Measurements from ENCODE around the gene ARRDC1. TPM values are rescaled to one million over a fixed set of nuclear protein-coding genes. Genes with fewer than 3 reads are reported as not detected.

Gene ARRDC1
- total and polyA plus RNA-seq, 8 donors, result 31.8 to 185 (median 131) TPM

- intact Hi-C loops (cut with DNase I; ENCODE audit: low total_unique reads), result no loop called here
- Histone ChIP-seq H3K4me3 (no peak overlapping the region), H3K9me3 (no peaks in the 10 kb centered on the region), H3K27me3 (no peaks in the 10 kb centered on the region), H3K27ac (no peak overlapping the region), H3K36me3 (peaks cover 35 to 67% (median 61%) of the 10 kb centered on the region in 4 donors), H3K4me1 (peaks cover 13 to 39% (median 24%) of the 10 kb centered on the region in 4 donors)
- TF ChIP-seq CTCF (IDR thresholded peaks at IDR 0.05) (peak in 2 of 7 experiments; percentile 19 to 25), POLR2AphosphoS5 (IDR thresholded peaks at IDR 0.05) (no peak)
- whole genome bisulfite sequencing, 5 donors, result 74 to 81% (median 76%) methylated on average over 11 to 20 of the region's 20 CpGs
- peak in 1 of 2 donors; percentile 55 for DNase-seq
These were observed 23.1 kb upstream of the ARRDC1 start for GRCh38 chr9:137582286-137582860.

- no peaks in the 10 kb centered on the region for H3K9me3 ChIP-seq
- H3K4me3 ChIP-seq, result no peak overlapping the region
- H3K27me3 ChIP-seq, result no peaks in the 10 kb centered on the region
- intact Hi-C loops (cut with DNase I; ENCODE audit: low total_unique reads), result no loop called here
- peaks cover 5 to 33% (median 18%) of the 10 kb centered on the region in 4 donors for H3K4me1 ChIP-seq
- DNase-seq, result no peak
- peaks cover 43 to 77% (median 71%) of the 10 kb centered on the region in 4 donors for H3K36me3 ChIP-seq
- H3K27ac ChIP-seq, result no peak overlapping the region
- TF ChIP-seq POLR2A (IDR thresholded peaks at IDR 0.05) (no peak), CTCF (IDR thresholded peaks at IDR 0.05) (no peak), EP300 (IDR thresholded peaks at IDR 0.05) (no peak), POLR2AphosphoS5 (IDR thresholded peaks at IDR 0.05) (no peak)
- 85 to 89% (median 87%) methylated on average over 14 of the region's 14 CpGs for WGBS, 5 donors
These were observed 22.1 kb upstream of the ARRDC1 start for GRCh38 chr9:137583347-137583746.

GRCh38 chr9:137583957-137584356 lies 21.5 kb upstream of the ARRDC1 start:
- Histone ChIP-seq H3K36me3 (peaks cover 44 to 78% (median 73%) of the 10 kb centered on the region in 4 donors), H3K27ac (no peak overlapping the region), H3K27me3 (no peaks in the 10 kb centered on the region), H3K9me3 (no peaks in the 10 kb centered on the region), H3K4me1 (peaks cover 8 to 39% (median 23%) of the 10 kb centered on the region in 4 donors), H3K4me3 (no peak overlapping the region)
- intact Hi-C loops (cut with DNase I; ENCODE audit: low total_unique reads), result no loop called here
- WGBS, 5 donors, result 85 to 95% (median 88%) methylated on average over 4 to 8 of the region's 8 CpGs
- TF ChIP-seq POLR2A (IDR thresholded peaks at IDR 0.05), result no peak
- no peak for TF ChIP-seq EP300 (IDR thresholded peaks at IDR 0.05)
- TF ChIP-seq CTCF (IDR thresholded peaks at IDR 0.05), result no peak
- TF ChIP-seq POLR2AphosphoS5 (IDR thresholded peaks at IDR 0.05), result no peak
- DNase-seq, result no peak

GRCh38 chr9:137586854-137587253 lies 18.6 kb upstream of the ARRDC1 start:
- peaks cover 20 to 32% (median 29%) of the 10 kb centered on the region in 4 donors for H3K4me1 ChIP-seq
- DNase-seq, result no peak
- H3K27me3 ChIP-seq, result no peaks in the 10 kb centered on the region
- peaks cover 38 to 67% (median 63%) of the 10 kb centered on the region in 4 donors for H3K36me3 ChIP-seq
- WGBS, 5 donors, result 91 to 97% (median 94%) methylated on average over 14 of the region's 14 CpGs
- no peaks in the 10 kb centered on the region for H3K9me3 ChIP-seq
- intact Hi-C loops (cut with DNase I; ENCODE audit: low total_unique reads), result no loop called here
- no peak for TF ChIP-seq POLR2AphosphoS5 (IDR thresholded peaks at IDR 0.05)
- TF ChIP-seq EP300 (IDR thresholded peaks at IDR 0.05), result no peak
- TF ChIP-seq POLR2A (IDR thresholded peaks at IDR 0.05), result no peak
- no peak for TF ChIP-seq CTCF (IDR thresholded peaks at IDR 0.05)
- no peak overlapping the region for H3K27ac ChIP-seq
- no peak overlapping the region for H3K4me3 ChIP-seq
